Measurements from ENCODE around the gene SCAMP3.
"Not testable (repeated sequence)": the region's sequence is repeated elsewhere in the genome, so short reads cannot be mapped to it uniquely, and the experiment has no call there.

Gene SCAMP3

DNA sequence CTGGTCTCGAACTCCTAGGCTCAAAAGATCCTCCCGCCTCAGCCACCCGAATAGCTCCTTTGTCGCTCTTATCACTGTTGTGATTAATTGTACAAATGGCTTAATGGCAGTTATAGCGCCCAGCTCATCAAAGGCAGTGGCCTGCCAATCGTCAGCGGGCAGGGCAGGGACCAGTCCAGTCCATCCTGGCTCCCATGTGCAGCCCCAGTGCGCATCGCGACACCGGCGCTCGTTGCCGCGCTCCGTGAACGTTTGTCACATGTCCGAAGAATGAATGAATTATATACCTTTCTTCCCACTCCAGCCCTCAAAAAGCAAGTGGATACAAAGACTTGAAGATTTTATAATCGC lies 35.3 kb downstream of the SCAMP3 start:
- TF ChIP-seq, protein P1, sequence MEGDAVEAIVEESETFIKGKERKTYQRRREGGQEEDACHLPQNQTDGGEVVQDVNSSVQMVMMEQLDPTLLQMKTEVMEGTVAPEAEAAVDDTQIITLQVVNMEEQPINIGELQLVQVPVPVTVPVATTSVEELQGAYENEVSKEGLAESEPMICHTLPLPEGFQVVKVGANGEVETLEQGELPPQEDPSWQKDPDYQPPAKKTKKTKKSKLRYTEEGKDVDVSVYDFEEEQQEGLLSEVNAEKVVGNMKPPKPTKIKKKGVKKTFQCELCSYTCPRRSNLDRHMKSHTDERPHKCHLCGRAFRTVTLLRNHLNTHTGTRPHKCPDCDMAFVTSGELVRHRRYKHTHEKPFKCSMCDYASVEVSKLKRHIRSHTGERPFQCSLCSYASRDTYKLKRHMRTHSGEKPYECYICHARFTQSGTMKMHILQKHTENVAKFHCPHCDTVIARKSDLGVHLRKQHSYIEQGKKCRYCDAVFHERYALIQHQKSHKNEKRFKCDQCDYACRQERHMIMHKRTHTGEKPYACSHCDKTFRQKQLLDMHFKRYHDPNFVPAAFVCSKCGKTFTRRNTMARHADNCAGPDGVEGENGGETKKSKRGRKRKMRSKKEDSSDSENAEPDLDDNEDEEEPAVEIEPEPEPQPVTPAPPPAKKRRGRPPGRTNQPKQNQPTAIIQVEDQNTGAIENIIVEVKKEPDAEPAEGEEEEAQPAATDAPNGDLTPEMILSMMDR (IDR thresholded peaks at IDR 0.05; ENCODE audit: low read depth, low read length, missing control alignments): no peak
- DNase-seq (ENCODE audit: extremely low read depth, low read depth): no peak
- peak overlapping the region; percentile 89 for H3K4me3 ChIP-seq (replicated peaks; ENCODE audit: low read depth, low read length)

DNA sequence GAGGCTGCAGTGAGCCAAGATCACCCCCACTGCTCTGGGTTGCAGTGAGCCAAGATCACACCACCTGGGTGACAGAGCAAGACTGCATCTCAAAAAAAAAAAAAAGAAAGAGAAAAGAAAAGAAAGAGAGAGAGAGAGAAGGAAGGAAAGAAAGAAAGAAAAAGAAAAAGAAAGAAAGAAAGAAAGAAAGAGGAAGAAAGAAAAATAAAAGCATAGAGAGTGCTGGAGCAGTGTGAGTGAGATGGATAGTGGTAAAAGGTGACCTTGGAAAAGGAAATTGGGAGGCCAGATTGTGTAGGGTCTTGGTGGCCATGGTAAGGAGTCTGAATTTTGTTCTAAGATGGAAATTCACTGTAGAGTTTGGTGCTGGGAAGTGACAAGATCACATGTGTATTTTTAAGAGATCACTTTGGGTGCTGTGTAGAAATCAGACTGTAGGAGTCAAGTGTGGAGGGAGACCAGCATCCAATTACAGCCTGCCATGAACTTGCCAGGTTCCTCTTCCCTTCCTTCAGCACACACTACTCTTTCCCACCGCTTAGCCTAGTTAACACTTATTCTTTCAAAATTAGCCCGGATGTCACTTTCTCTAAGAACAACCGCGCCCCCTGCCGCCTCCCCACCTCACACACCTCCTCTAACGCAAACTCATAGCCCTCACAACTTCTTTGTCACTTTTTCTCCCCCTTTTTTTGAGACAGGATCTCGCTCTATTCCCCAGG lies 35.8 kb downstream of the SCAMP3 start:
- DNase-seq (ENCODE audit: extremely low read depth, low read depth): no peak
- peak overlapping the region; percentile 89 for H3K4me3 ChIP-seq (replicated peaks; ENCODE audit: low read depth, low read length)
- TF ChIP-seq, protein P1 (IDR thresholded peaks at IDR 0.05; ENCODE audit: low read depth, low read length, missing control alignments): peak; percentile 59

DNA sequence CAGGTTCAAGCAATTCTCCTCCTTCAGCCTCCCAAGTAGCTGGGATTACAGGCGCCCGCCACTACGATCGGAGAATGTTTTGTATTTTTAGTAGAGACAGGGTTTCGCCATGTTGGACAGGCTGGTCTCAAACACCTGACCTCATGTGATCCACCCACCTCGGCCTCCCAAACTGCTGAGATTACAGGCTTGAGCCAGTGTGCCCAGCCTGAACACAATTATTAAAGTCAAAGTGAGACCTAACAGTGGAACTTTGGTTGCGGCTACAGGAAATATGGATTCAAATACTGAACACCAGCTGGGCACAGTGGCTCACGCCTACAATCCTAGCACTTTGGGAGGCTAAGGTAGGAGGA lies 36.8 kb downstream of the SCAMP3 start:
- H3K4me3 ChIP-seq (replicated peaks; ENCODE audit: low read depth, low read length): peak overlapping the region; percentile 89
- not testable (repeated sequence) for DNase-seq (ENCODE audit: extremely low read depth, low read depth)

DNA sequence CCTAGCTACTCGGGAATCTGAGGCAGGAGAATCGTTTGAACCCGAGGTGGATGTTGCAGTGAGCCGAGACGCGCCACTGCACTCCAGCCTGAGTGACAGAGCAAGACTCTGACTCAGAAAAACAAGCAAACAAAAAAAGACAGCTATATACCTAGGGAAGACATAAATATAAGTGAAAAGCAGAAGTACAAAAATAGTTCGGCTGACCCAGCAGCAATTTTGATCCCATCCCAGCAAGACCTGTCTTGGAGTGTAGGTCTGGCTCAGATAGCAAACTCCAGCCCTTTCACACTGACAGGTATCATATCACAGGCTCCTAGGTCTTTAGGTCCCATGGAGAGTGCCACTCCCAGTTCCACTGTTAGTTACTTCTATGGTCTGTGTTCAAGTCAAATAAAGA lies 39.1 kb downstream of the SCAMP3 start:
- DNase-seq (ENCODE audit: extremely low read depth, low read depth): no peak
- H3K4me3 ChIP-seq (replicated peaks; ENCODE audit: low read depth, low read length): no peak overlapping the region
- TF ChIP-seq, protein P1 (IDR thresholded peaks at IDR 0.05; ENCODE audit: low read depth, low read length, missing control alignments): no peak

DNA sequence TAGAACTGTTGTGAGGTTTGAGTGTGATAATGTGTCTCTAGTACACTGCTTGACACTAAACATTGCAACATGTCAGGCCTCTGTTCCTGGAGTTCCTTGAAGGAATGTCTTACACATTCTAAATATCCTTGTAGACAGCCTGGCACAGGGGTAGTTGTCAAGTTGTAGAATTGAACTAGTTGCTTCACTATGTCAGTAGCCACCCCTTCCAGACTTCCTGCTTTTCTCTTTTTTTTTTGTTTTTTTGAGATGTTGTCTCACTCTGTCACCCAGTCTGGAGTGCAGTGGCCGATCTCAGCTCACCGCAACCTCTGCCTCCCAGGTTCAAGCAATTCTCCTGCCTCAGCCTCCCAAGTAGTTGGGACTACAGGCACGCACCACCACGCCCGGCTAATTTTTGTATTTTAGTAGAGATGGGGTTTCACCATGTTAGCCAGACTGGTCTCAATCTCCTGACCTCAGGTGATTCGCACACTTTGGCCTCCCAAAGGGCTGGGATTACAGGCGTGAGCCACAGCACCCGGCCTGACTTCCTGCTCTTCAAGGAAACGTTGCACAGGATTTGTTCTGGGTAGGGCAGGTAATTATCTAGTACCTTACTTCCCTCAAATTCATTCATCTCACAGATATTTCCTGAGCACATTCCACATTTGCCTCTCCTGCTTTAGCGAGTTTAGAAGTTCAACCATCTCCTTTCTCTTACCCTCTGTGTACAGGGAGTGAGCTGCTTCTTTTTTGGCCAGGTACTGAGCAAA lies 41.8 kb downstream of the SCAMP3 start:
- not testable (repeated sequence) for DNase-seq (ENCODE audit: extremely low read depth, low read depth); H3K4me3 ChIP-seq (replicated peaks; ENCODE audit: low read depth, low read length)

DNA sequence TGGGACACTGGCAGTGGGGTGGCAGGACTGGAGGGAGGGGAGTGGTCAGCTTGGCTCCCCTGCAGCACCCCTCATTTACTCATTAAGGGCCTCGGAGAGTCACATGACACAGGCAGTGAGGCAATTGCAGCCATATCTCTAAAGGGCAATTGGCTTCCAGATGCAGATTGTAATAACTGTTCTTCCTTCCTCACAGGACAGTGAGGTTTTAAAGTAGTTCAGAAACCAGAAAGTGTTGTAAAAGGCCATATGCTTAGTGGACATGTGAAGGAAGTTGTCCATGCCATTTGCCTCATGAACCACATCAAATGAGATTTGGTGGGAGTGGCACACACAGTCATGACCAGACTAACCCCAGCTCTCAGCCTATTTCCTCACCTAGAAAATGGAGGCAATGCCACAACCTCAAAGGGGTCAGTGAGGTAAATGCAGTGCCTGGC lies 42.5 kb downstream of the SCAMP3 start:
- TF ChIP-seq, protein P1 (IDR thresholded peaks at IDR 0.05; ENCODE audit: low read depth, low read length, missing control alignments): no peak
- DNase-seq (ENCODE audit: extremely low read depth, low read depth): no peak

DNA sequence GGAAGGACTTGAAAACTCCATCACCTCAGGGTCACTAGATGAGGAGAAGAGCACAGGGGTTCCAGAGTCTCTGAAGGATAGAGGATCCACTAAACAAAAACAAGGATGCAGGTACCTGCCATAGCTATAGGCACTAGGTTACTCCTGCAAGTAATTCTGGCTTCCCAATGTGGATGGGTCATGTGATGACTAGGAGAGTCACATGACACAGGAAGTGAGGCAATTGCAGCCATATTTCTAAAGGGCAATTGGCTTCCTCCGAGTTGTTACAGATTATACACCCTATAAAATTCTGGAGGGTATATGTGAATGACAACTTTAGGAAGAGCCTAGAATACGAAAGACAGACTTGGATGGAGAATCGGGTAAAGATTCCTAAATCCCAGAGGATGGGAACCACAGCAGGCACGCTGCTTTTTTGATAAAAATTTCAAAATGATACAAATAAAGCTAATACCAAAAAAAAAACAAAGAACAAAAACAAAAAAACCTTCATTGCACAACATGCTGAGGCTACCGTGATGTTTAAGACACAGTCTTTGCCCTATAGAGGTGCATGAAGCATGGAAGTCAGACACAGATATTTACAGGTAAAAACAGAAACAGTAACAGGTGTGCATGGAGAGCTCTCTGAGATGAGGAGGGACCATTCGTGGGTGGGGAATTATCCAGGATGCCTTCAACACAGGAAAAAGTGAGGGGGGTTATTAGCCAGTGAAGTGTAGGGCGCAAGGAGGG lies 43.1 kb downstream of the SCAMP3 start:
- no peak overlapping the region for H3K4me3 ChIP-seq (replicated peaks; ENCODE audit: low read depth, low read length)
- no peak for DNase-seq (ENCODE audit: extremely low read depth, low read depth)
- TF ChIP-seq, protein P1 (IDR thresholded peaks at IDR 0.05; ENCODE audit: low read depth, low read length, missing control alignments): no peak

More for the DNA sequence above, 42.5 kb downstream of the SCAMP3 start:
- no peak overlapping the region for H3K4me3 ChIP-seq (replicated peaks; ENCODE audit: low read depth, low read length)

DNA sequence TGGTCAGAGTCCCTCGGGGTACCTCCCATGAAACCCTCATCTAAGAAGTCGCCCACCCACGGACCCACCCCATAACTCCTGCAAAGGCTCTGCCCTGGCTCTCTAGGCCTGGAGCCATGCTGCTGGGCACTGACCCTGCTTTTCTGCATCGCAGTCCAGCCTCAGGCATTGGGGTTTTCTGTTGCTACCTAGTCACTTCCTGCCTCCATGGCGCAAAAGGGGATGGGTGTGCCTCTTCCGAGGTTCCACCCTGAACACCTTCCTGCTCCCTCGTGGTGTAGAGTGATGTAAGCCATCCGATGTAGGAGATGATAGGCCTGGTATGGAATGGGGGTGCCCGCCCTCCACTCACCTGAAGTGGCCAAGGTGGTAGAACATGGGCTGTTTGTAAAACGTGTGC lies 47.5 kb downstream of the SCAMP3 start:
- H3K4me3 ChIP-seq (replicated peaks; ENCODE audit: low read depth, low read length); DNase-seq (ENCODE audit: extremely low read depth, low read depth): not testable (repeated sequence)

DNA sequence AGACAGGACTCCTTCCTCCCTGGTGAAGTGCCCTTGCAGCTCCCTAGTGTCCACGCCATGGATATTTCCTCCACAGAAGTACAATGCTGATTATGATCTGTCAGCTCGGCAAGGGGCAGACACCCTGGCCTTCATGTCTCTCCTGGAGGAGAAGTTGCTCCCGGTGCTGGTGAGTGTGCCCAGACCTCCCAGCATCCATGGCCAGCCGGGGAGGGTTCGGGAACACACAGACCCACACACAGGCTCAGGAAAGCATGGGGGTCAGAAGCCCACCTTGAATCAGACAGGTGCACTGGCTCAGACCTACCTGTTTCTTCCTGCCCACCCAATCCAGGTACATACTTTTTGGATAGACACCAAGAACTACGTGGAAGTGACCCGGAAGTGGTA lies 50.1 kb downstream of the SCAMP3 start:
- DNase-seq (ENCODE audit: extremely low read depth, low read depth); H3K4me3 ChIP-seq (replicated peaks; ENCODE audit: low read depth, low read length): not testable (repeated sequence)

DNA sequence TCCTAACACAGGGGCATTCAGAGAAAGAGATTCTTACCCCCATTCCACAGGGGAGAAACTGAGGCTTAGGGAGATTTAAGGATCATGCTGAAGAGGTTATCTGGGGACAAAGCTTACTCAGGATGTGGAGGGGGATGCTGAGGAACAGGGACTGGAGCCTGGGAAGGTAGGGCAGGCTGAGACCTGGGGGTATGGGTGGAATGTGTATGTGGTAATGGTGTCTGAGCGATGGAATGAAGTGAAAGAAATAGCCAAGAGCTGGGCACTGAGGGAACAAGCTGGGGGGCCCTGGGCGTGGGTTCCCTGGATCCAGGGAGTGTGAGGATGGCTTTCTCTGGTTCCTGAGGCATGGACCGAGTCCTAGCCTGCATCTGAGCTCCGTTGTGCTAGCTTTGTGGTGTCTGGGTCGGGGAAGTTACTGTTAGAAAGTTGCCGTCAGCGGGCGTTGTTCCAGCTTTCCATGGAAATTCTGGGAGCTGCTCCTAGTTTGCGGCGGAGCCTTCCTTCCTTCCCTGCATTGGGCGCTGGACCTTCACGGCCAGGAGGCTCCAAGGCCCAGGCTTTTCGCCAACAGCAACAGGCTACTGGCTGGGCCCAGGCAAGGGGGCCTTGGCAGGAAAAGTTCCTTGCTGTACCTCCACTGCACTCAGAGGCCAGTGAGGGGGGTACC lies 50.6 kb downstream of the SCAMP3 start:
- not testable (repeated sequence) for H3K4me3 ChIP-seq (replicated peaks; ENCODE audit: low read depth, low read length); DNase-seq (ENCODE audit: extremely low read depth, low read depth)

All from HFF-Myc (cell line).